WTC11 (cell line): ENCODE data around the gene DENND1C. TPM values are rescaled to one million over a fixed set of nuclear protein-coding genes. Genes with fewer than 3 reads are reported as not detected.

ENCODE experiments used
- ATAC-seq: fragments of 200-7000 bp; cut with Tn5 transposase; 2 replicates; pipeline ENCODE4 v1.10.0; 2021; ENCODE audit warnings: mild to moderate bottlenecking, moderate library complexity
- CTCF ChIA-PET: fragments of 300-600 bp; sonication (Branson Sonifier 250); formaldehyde crosslinking; loops from one replicate; lab custom pipeline; 2021; ENCODE audit warnings: antibody characterized with exemption; lab: Charles Lee
- POLR2A ChIA-PET: fragments of 350-600 bp; sonication (Branson Sonifier 250); formaldehyde crosslinking; loops from one replicate; lab custom pipeline; 2021; ENCODE audit warnings: antibody characterized with exemption; lab: Charles Lee
- DNase-seq: peaks from one replicate; pipeline ENCODE4 v3.0.0; 2021; ENCODE audit warnings: low spot score
- H3K27ac Mint-ChIP-seq: 2 replicates; pipeline ENCODE4 v1.8.0; 2021; ENCODE audit warnings: mixed read lengths
- H3K27me3 Mint-ChIP-seq: 2 replicates; pipeline ENCODE4 v1.8.0; 2021; ENCODE audit warnings: low read depth, mild to moderate bottlenecking, moderate library complexity, mixed read lengths
- H3K36me3 Mint-ChIP-seq: 2 replicates; pipeline ENCODE4 v1.8.0; 2021; ENCODE audit warnings: mixed read lengths
- H3K4me1 Mint-ChIP-seq: 2 replicates; pipeline ENCODE4 v1.8.0; 2022; ENCODE audit warnings: mixed read lengths
- H3K4me3 Mint-ChIP-seq: 2 replicates; pipeline ENCODE4 v1.8.0; 2021; ENCODE audit warnings: mild to moderate bottlenecking, moderate library complexity, mixed read lengths
- H3K9me3 Mint-ChIP-seq: 2 replicates; pipeline ENCODE4 v1.8.0; 2021; ENCODE audit warnings: mixed read lengths
- ATF1 ChIP-seq: sonication (generic); formaldehyde crosslinking; IDR thresholded peaks from 2 replicates; pipeline ENCODE4 v1.8.1; 2023; ENCODE audit warnings: mild to moderate bottlenecking, moderate library complexity, missing genetic modification reagents
- CTCF ChIP-seq: fragments of 200-600 bp; IDR thresholded peaks from 2 replicates; pipeline ENCODE4 v1.8.0; 2022; ENCODE audit warnings: antibody characterized with exemption
- EMX1 ChIP-seq: fragments of 250-450 bp; sonication (Bioruptor Pico); IDR thresholded peaks from 2 replicates; pipeline ENCODE4 v1.8.0; 2021; ENCODE audit warnings: mild to moderate bottlenecking
- FOXJ3 ChIP-seq: sonication (generic); formaldehyde crosslinking; IDR thresholded peaks from 2 replicates; pipeline ENCODE4 v1.9.0; 2021; ENCODE audit warnings: missing genetic modification reagents, mild to moderate bottlenecking, borderline replicate concordance
- HMGA2 ChIP-seq: fragments of 250-450 bp; sonication (Bioruptor Pico); IDR thresholded peaks from 2 replicates; pipeline ENCODE4 v1.4.0; 2021; ENCODE audit warnings: mild to moderate bottlenecking, moderate library complexity
- HMGXB4 ChIP-seq: sonication (generic); formaldehyde crosslinking; IDR thresholded peaks from 2 replicates; pipeline ENCODE4 v1.8.1; 2023; ENCODE audit warnings: mild to moderate bottlenecking, moderate library complexity, missing genetic modification reagents
- KAT7 ChIP-seq: sonication (generic); formaldehyde crosslinking; IDR thresholded peaks from 2 replicates; pipeline ENCODE4 v1.8.1; 2023; ENCODE audit warnings: missing genetic modification reagents, mild to moderate bottlenecking, borderline replicate concordance
- MYBL2 ChIP-seq: sonication (generic); formaldehyde crosslinking; IDR thresholded peaks from 2 replicates; pipeline ENCODE4 v1.8.1; 2023; ENCODE audit warnings: mild to moderate bottlenecking, moderate library complexity, missing genetic modification reagents
- NR2C2 ChIP-seq: sonication (generic); formaldehyde crosslinking; IDR thresholded peaks from 2 replicates; pipeline ENCODE4 v1.8.0; 2022; ENCODE audit warnings: mild to moderate bottlenecking, missing genetic modification reagents
- SMAD3 ChIP-seq: sonication (generic); formaldehyde crosslinking; IDR thresholded peaks from 2 replicates; pipeline ENCODE4 v1.8.0; 2022; ENCODE audit warnings: missing genetic modification reagents, mild to moderate bottlenecking, borderline replicate concordance
- SP1 ChIP-seq: sonication (generic); formaldehyde crosslinking; conservative IDR thresholded peaks from 2 replicates; pipeline ENCODE4 v1.8.1; 2022; ENCODE audit warnings: missing genetic modification reagents
- TCF7 ChIP-seq: sonication (generic); formaldehyde crosslinking; IDR thresholded peaks from 2 replicates; pipeline ENCODE4 v1.8.0; 2022; ENCODE audit warnings: mild to moderate bottlenecking, low read depth, missing genetic modification reagents, moderate library complexity
- TEAD1 ChIP-seq: sonication (generic); formaldehyde crosslinking; IDR thresholded peaks from 2 replicates; pipeline ENCODE4 v1.8.0; 2022; ENCODE audit warnings: mild to moderate bottlenecking, missing genetic modification reagents
- ZNF232 ChIP-seq: sonication (generic); formaldehyde crosslinking; IDR thresholded peaks from 2 replicates; pipeline ENCODE4 v1.8.0; 2022; ENCODE audit warnings: mild to moderate bottlenecking, missing genetic modification reagents
- ZNF317 ChIP-seq: sonication (generic); formaldehyde crosslinking; IDR thresholded peaks from 2 replicates; pipeline ENCODE4 v1.8.1; 2023; ENCODE audit warnings: low read depth, mild to moderate bottlenecking, moderate library complexity, missing genetic modification reagents, borderline replicate concordance
- ZNF423 ChIP-seq: fragments of 250-450 bp; sonication (Bioruptor Pico); IDR thresholded peaks from 2 replicates; pipeline ENCODE4 v2.1.2; 2022; ENCODE audit warnings: mild to moderate bottlenecking, moderate library complexity
- ZNF532 ChIP-seq: fragments of 250-450 bp; sonication (Bioruptor Pico); IDR thresholded peaks from 2 replicates; pipeline ENCODE4 v1.9.0; 2021; ENCODE audit warnings: mild to moderate bottlenecking, borderline replicate concordance
- total RNA-seq: library from RNA; stranded (reverse); gene quantifications from 3 replicates; pipeline ENCODE4 v1.2.3, GENCODE V29; 2021
- TF ChIP-seq, protein P1 (sequence below): sonication (generic); formaldehyde crosslinking; IDR thresholded peaks from 2 replicates; pipeline ENCODE4 v1.8.1; 2023; ENCODE audit warnings: mild to moderate bottlenecking, missing genetic modification reagents, moderate library complexity
- TF ChIP-seq, protein P2 (sequence below): sonication (generic); formaldehyde crosslinking; IDR thresholded peaks from 2 replicates; pipeline ENCODE4 v1.8.1; 2023; ENCODE audit warnings: mild to moderate bottlenecking, missing genetic modification reagents, moderate library complexity
- TF ChIP-seq, protein P3 (sequence below): sonication (generic); formaldehyde crosslinking; IDR thresholded peaks from 2 replicates; pipeline ENCODE4 v1.8.1; 2022; ENCODE audit warnings: mild to moderate bottlenecking, moderate library complexity, missing genetic modification reagents

The DENND1C gene
- total RNA-seq, 1 experiment from 2014 or later, result 4.3 TPM

DNA sequence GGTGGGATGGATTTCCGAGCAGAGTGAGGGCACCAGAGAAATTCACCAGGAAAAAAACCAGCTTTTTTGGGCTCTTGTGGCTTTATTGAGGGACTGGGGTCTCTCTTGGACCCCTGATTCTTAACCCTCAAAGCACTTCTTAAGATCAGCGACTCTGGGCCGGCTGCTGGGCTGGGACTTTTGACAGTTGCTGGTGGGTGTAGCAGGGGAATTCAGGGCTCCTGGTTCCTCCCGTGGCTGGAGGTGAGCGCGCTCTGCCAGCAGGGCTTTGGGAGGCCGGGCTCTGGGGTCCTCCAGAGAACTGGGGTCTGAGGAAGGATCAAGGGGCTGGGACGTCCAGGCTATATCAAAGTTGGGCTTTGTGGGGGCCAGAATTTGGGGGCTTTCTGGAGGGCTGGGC is 14.2 kb downstream of the DENND1C start:
- Mint-ChIP-seq H3K4me1 (peaks cover 15% of the 10 kb centered on the region), H3K9me3 (no peaks in the 10 kb centered on the region), H3K27ac (no peak overlapping the region), H3K4me3 (no peak overlapping the region), H3K36me3 (peaks cover 3% of the 10 kb centered on the region; the same call in 1 of the 2 replicates), H3K27me3 (peaks cover 8% of the 10 kb centered on the region)
- DNase-seq, result no peak
- ChIA-PET POLR2A (no interaction called here), CTCF (no interaction called here)
- no peak for TF ChIP-seq EMX1 (CRISPR knock-in tag)
- TF ChIP-seq ZNF423 (CRISPR knock-in tag), result no peak
- no peak for TF ChIP-seq ATF1 (CRISPR knock-in tag)
- TF ChIP-seq TEAD1 (CRISPR knock-in tag), result no peak
- no peak for TF ChIP-seq ZNF317 (CRISPR knock-in tag)
- TF ChIP-seq MYBL2 (CRISPR knock-in tag), result no peak
- no peak for TF ChIP-seq KAT7 (CRISPR knock-in tag)
- TF ChIP-seq NR2C2 (CRISPR knock-in tag), result no peak
- no peak for TF ChIP-seq ZNF532 (CRISPR knock-in tag)
- TF ChIP-seq, protein P1, sequence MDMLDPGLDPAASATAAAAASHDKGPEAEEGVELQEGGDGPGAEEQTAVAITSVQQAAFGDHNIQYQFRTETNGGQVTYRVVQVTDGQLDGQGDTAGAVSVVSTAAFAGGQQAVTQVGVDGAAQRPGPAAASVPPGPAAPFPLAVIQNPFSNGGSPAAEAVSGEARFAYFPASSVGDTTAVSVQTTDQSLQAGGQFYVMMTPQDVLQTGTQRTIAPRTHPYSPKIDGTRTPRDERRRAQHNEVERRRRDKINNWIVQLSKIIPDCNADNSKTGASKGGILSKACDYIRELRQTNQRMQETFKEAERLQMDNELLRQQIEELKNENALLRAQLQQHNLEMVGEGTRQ, result no peak
- TF ChIP-seq, protein P2, sequence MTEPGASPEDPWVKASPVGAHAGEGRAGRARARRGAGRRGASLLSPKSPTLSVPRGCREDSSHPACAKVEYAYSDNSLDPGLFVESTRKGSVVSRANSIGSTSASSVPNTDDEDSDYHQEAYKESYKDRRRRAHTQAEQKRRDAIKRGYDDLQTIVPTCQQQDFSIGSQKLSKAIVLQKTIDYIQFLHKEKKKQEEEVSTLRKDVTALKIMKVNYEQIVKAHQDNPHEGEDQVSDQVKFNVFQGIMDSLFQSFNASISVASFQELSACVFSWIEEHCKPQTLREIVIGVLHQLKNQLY (CRISPR knock-in tag), result no peak
- no peak for TF ChIP-seq ZNF232 (CRISPR knock-in tag)
- TF ChIP-seq, protein P3, sequence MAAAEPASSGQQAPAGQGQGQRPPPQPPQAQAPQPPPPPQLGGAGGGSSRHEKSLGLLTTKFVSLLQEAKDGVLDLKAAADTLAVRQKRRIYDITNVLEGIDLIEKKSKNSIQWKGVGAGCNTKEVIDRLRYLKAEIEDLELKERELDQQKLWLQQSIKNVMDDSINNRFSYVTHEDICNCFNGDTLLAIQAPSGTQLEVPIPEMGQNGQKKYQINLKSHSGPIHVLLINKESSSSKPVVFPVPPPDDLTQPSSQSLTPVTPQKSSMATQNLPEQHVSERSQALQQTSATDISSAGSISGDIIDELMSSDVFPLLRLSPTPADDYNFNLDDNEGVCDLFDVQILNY (CRISPR knock-in tag), result no peak
- no peak for TF ChIP-seq SMAD3 (CRISPR knock-in tag)
- no peak for TF ChIP-seq FOXJ3 (CRISPR knock-in tag)
- TF ChIP-seq TCF7 (CRISPR knock-in tag), result no peak
- no peak for TF ChIP-seq HMGA2 (CRISPR knock-in tag)
- no peak for TF ChIP-seq SP1 (CRISPR knock-in tag)
- no peak for TF ChIP-seq HMGXB4 (CRISPR knock-in tag)
- no peak for TF ChIP-seq CTCF
- no peak for ATAC-seq
